Fibroblast of lung (primary cell): Measurements from ENCODE around the gene PHF21A.

Experiments
- EZH2 ChIP-seq: IDR thresholded peaks from 2 replicates; pipeline ENCODE4 v1.5.1; 2012; ENCODE audit warnings: low read length, control low read depth, mild to moderate bottlenecking; ENCODE audit errors: missing control alignments
- TF ChIP-seq, protein P1 (sequence below), 2 donors: IDR thresholded peaks in 1 of 2; conservative IDR thresholded peaks in 1 of 2; 1 replicate in 1 of 2; 2 replicates in 1 of 2; pipeline ENCODE4 v1.5.1; 2011 to 2012; ENCODE audit warnings: low read length in 2 of 2, control low read depth in 1 of 2, inconsistent platforms in 1 of 2, low read depth in 1 of 2, mild to moderate bottlenecking in 1 of 2

DNA sequence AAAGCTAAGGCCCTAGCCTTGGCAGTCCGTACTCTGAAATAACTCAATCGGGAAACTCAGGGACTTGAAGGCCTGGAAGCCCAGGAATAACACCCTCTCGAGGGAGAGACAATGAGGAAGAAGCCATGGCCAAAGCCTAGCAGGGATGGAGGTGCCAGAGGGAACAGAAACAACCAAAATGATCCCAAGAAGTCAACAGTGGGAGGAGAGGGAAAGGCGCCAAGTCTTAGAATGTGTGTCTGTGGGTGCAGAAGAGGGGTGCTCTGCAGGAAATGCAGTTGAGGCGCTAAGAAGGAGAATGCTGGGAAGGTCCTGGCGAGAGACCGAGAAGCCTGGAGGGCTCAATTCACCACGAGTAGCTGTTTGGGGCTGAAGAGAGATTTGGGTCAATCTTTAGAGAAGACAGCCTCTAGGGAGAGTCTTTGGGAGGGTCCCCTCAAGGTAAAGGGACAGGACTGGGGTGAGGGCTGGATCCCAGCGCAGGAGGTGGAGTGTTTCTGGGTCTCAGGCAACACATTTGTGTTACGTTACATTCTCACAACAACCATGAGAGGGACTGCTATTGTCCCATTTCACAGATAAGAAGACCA lies 236.6 kb downstream of the PHF21A start:
- TF ChIP-seq, protein P1, sequence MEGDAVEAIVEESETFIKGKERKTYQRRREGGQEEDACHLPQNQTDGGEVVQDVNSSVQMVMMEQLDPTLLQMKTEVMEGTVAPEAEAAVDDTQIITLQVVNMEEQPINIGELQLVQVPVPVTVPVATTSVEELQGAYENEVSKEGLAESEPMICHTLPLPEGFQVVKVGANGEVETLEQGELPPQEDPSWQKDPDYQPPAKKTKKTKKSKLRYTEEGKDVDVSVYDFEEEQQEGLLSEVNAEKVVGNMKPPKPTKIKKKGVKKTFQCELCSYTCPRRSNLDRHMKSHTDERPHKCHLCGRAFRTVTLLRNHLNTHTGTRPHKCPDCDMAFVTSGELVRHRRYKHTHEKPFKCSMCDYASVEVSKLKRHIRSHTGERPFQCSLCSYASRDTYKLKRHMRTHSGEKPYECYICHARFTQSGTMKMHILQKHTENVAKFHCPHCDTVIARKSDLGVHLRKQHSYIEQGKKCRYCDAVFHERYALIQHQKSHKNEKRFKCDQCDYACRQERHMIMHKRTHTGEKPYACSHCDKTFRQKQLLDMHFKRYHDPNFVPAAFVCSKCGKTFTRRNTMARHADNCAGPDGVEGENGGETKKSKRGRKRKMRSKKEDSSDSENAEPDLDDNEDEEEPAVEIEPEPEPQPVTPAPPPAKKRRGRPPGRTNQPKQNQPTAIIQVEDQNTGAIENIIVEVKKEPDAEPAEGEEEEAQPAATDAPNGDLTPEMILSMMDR (conservative IDR thresholded peaks at IDR 0.05 in 1 of 2, IDR thresholded peaks at IDR 0.05 in 1 of 2; ENCODE audit: low read depth in 1 of 2, low read length in 2 of 2) = no peak
- TF ChIP-seq EZH2 = no peak
